Activated naive CD4-positive, alpha-beta T cell (primary cell): ENCODE results near the gene GNB5.
"Not testable (repeated sequence)": the region's sequence is repeated elsewhere in the genome, so short reads cannot be mapped to it uniquely, and the experiment has no call there.

Experiments
- DNase-seq, 4 experiments: peaks; one replicate each; lab custom pipeline; 2025; lab: John Stamatoyannopoulos, UW

GNB5 gene

GRCh38 chr15:52093539-52094510, 97.4 kb downstream of the GNB5 start:
- DNase-seq, result no peak

- no peak for DNase-seq
Measured at GRCh38 chr15:52093167-52093538, 98.0 kb downstream of the GNB5 start.

GRCh38 chr15:52090193-52090592, 101.0 kb downstream of the GNB5 start:
- DNase-seq, result no peak

- DNase-seq, result no peak
Measured at GRCh38 chr15:52086011-52086786, 105.0 kb downstream of the GNB5 start.

GRCh38 chr15:52085299-52085698, 105.9 kb downstream of the GNB5 start:
- DNase-seq, result no peak

GRCh38 chr15:52083603-52084002, 107.6 kb downstream of the GNB5 start:
- no peak for DNase-seq

- DNase-seq, result not testable (repeated sequence)
Measured at GRCh38 chr15:52083037-52083359, 108.2 kb downstream of the GNB5 start.

- no peak for DNase-seq
Measured at GRCh38 chr15:52082197-52083036, 108.8 kb downstream of the GNB5 start.

- no peak for DNase-seq
Measured at GRCh38 chr15:52080706-52081392, 110.3 kb downstream of the GNB5 start.

- no peak for DNase-seq
Measured at GRCh38 chr15:52080031-52080430, 111.2 kb downstream of the GNB5 start.

GRCh38 chr15:52078876-52079700, 112.1 kb downstream of the GNB5 start:
- DNase-seq, result peak; percentile 36 to 84 (median 78)

- DNase-seq, result no peak
Measured at GRCh38 chr15:52078197-52078875, 112.9 kb downstream of the GNB5 start.

- no peak for DNase-seq
Measured at GRCh38 chr15:52076889-52077781, 114.1 kb downstream of the GNB5 start.

- DNase-seq, result no peak
Measured at GRCh38 chr15:52071570-52071969, 119.6 kb downstream of the GNB5 start.

GRCh38 chr15:52069559-52069958, 121.6 kb downstream of the GNB5 start:
- DNase-seq, result no peak

- DNase-seq, result no peak
Measured at GRCh38 chr15:52068004-52068615, 123.1 kb downstream of the GNB5 start.

- no peak for DNase-seq
Measured at GRCh38 chr15:52067545-52067926, 123.7 kb downstream of the GNB5 start.

GRCh38 chr15:52066842-52067544, 124.2 kb downstream of the GNB5 start:
- DNase-seq, result no peak
